Adrenal gland (tissue), 12 donors: Measurements from ENCODE around the gene CDHR3. TPM values are rescaled to one million over a fixed set of nuclear protein-coding genes. Genes with fewer than 3 reads are reported as not detected.

Source experiments
- DNase-seq, 7 donors: peaks; one replicate each; pipeline ENCODE4 v3.0.0-alpha.2; 2019 to 2020
- H3K27ac ChIP-seq, 5 donors: fragments of 200-600 bp; sonication (generic) in 4 of 5; 1 replicate in 3 of 5; 2 replicates in 2 of 5; pipeline versions ENCODE4 v1.5.1 to v1.8.0; 2016 to 2020; ENCODE audit warnings: mild to moderate bottlenecking in 1 of 5
- H3K27me3 ChIP-seq: fragments of 200-600 bp; 2 replicates; pipeline ENCODE4 v1.8.0; 2021
- H3K36me3 ChIP-seq, 2 donors: fragments of 200-600 bp; replicated peaks in 1 of 2; 1 replicate in 1 of 2; 2 replicates in 1 of 2; pipeline versions ENCODE4 v1.5.1 to v1.8.0; 2018 to 2022
- H3K4me1 ChIP-seq, 2 donors: fragments of 200-600 bp; replicated peaks in 1 of 2; 1 replicate in 1 of 2; 2 replicates in 1 of 2; pipeline versions ENCODE4 v1.5.1 to v1.8.0; 2018 to 2021
- H3K4me3 ChIP-seq, 4 donors: fragments of 200-600 bp; sonication (generic) in 3 of 4; one replicate each; pipeline ENCODE4 v1.5.1; 2016 to 2018
- H3K9me3 ChIP-seq, 3 donors: fragments of 200-600 bp; sonication (generic) in 1 of 3; replicated peaks in 1 of 3; 1 replicate in 2 of 3; 2 replicates in 1 of 3; pipeline versions ENCODE4 v1.5.1 to v1.8.0; 2016 to 2021
- POLR2A ChIP-seq, 2 donors: fragments of 450-650 bp; IDR thresholded peaks; one replicate each; pipeline ENCODE4 v1.6.1; 2017; ENCODE audit warnings: antibody characterized with exemption in 2 of 2, mild to moderate bottlenecking in 2 of 2, moderate library complexity in 1 of 2
- WGBS, 4 donors: extraction: QIAGEN DNeasy Blood & Tissue Kit in 2 of 4; methylation state at CpG; one replicate each; pipeline versions ENCODE4 v1.1.5 to v1.1.7; 2013 to 2017; 5-methylcytosine and 5-hydroxymethylcytosine counted together
- intact Hi-C, 2 donors: fragments of 100-400 bp; cut with DNase I; formaldehyde crosslinking; loops; one replicate each; pipeline versions ENCODE4 v1.14.1 to v1.15.0; 2022 to 2023
- polyA plus RNA-seq, 3 donors: library from polyadenylated mRNA; stranded (reverse); fragments of 200-250 nt in 2 of 3; fragments of 350-450 nt in 1 of 3; fragmentation: Illumina TruSeq in 1 of 3; extraction: RNeasy Lipid Tissue Mini Kit (QIAGEN cat#74804) in 1 of 3; gene quantifications; one replicate each; pipeline ENCODE4 v1.2.3, GENCODE V29; 2013 to 2014
- total RNA-seq, 9 donors: library from RNA; depleted of rRNA in 4 of 9; stranded (reverse); fragments of >200 nt in 4 of 9; fragments of 120-200 nt in 1 of 9; fragmentation: NEBNext Ultra II Directional in 1 of 9; extraction: Animal tissue kit (Norgen Biotek cat#: 25700) in 1 of 9; gene quantifications; one replicate each; pipeline versions ENCODE4 v1.1.0 to v1.2.4, GENCODE V29; 2013 to 2023
- TF ChIP-seq, protein P1 (sequence below), 6 experiments: fragments of 450-650 bp in 4 of 6; fragments of 200-600 bp in 2 of 6; sonication (generic) in 1 of 6; IDR thresholded peaks; 1 replicate in 5 of 6; 2 replicates in 1 of 6; pipeline versions ENCODE4 v1.5.1 to v1.8.0; 2016 to 2021; ENCODE audit warnings: antibody characterized with exemption in 6 of 6, mild to moderate bottlenecking in 2 of 6, moderate library complexity in 1 of 6
- donor health status: healthy with polysubstance abuse.
- donor health status: Bipolar disorder and iron deficiency.
- donor health status: DM: yes; HTN: yes; CAD: no.
- donor health status: DM: no; HTN: no; CAD: no.
- donor health status: DM: no; HTN: no; CAD: no.
- donor health status: DM: yes; HTN: yes; CAD: no.

The CDHR3 gene
- total and polyA plus RNA-seq, 12 donors = 0.66 to 5.0 (median 2.3) TPM

DNA sequence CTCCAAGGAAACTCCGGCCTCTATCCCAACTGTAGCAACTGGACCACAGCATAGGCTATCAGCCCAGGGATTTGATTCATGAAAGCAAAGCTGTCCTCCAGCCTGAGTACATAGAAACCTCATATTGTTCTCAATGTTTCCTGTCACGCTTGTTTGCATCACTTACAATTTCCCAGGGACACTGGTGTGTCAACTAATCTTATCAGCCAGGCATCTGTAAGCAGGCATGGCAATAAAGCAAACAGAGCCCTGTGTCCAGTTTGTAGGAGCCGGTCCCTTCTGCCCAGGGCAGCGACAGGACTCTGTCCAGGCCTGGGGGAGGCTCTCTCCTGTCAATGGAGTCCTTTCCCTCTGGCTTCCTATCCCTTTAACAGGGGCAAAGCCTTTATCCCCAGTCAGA lies 23.0 kb upstream of the CDHR3 start:
- 70 to 77% (median 75%) methylated on average over 4 of the region's 4 CpGs for WGBS, 4 donors
- no peak for DNase-seq
- TF ChIP-seq POLR2A (IDR thresholded peaks at IDR 0.05) = no peak
- TF ChIP-seq, protein P1, sequence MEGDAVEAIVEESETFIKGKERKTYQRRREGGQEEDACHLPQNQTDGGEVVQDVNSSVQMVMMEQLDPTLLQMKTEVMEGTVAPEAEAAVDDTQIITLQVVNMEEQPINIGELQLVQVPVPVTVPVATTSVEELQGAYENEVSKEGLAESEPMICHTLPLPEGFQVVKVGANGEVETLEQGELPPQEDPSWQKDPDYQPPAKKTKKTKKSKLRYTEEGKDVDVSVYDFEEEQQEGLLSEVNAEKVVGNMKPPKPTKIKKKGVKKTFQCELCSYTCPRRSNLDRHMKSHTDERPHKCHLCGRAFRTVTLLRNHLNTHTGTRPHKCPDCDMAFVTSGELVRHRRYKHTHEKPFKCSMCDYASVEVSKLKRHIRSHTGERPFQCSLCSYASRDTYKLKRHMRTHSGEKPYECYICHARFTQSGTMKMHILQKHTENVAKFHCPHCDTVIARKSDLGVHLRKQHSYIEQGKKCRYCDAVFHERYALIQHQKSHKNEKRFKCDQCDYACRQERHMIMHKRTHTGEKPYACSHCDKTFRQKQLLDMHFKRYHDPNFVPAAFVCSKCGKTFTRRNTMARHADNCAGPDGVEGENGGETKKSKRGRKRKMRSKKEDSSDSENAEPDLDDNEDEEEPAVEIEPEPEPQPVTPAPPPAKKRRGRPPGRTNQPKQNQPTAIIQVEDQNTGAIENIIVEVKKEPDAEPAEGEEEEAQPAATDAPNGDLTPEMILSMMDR (IDR thresholded peaks at IDR 0.05) = no peak
- H3K27ac ChIP-seq = no peak overlapping the region
- H3K9me3 ChIP-seq = no peaks in the 10 kb centered on the region
- no peaks in the 10 kb centered on the region for H3K4me1 ChIP-seq
- intact Hi-C loops = loop anchor here in 1 of 2 donors (10.0 kb wide), 1 partner anchor 495 kb away; no protein-coding TSS in a partner anchor
- no peaks in the 10 kb centered on the region for H3K36me3 ChIP-seq
- H3K4me3 ChIP-seq = no peak overlapping the region
- no peaks in the 10 kb centered on the region for H3K27me3 ChIP-seq

DNA sequence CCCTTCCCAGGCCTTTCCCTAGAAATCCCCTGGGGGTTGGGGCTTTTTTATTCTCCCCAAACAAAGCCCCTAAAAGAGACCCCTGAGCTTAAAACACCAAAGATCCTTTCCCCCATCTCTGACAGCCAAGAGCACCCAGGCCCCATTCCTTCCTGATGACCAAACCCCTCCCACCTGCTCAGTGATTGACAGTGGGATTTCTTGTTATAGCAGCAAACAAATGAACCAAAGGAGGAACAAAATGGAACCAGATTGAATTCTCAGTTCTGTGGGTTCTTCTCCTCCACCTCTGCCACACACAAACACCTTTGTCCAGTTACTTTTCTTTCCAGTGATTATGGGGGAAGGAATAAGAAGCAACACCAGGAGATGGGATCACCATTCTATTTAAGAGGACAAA lies 21.5 kb upstream of the CDHR3 start:
- intact Hi-C loops = loop anchor here in 1 of 2 donors (10.0 kb wide), 1 partner anchor 493 kb away; no protein-coding TSS in a partner anchor
- Histone ChIP-seq H3K36me3 (no peaks in the 10 kb centered on the region), H3K4me3 (no peak overlapping the region), H3K27me3 (no peaks in the 10 kb centered on the region), H3K4me1 (no peaks in the 10 kb centered on the region), H3K27ac (no peak overlapping the region), H3K9me3 (no peaks in the 10 kb centered on the region)
- DNase-seq = no peak
- TF ChIP-seq POLR2A (IDR thresholded peaks at IDR 0.05) = no peak
- TF ChIP-seq, protein P1 (IDR thresholded peaks at IDR 0.05) = no peak

DNA sequence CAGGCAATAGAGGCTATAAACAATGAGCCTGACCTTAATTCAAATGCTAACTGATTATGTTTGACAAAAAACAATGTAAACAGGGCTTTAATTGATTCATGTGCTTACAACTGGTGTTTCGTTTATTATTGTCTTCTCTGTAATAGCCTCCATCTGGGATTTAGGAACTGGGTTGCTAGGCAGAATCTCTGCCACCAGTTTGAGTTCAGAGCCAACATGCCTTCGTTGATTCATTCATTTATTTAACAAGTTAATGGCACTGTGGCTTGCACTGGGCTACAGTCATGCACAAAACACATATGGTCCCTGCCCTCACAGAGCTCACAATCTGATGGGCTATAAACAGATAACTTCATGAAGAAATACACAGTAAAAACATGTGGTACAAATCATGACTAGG lies 19.6 kb upstream of the CDHR3 start:
- Histone ChIP-seq H3K27ac (no peak overlapping the region), H3K9me3 (no peaks in the 10 kb centered on the region), H3K4me3 (no peak overlapping the region), H3K4me1 (no peaks in the 10 kb centered on the region), H3K36me3 (no peaks in the 10 kb centered on the region), H3K27me3 (no peaks in the 10 kb centered on the region)
- TF ChIP-seq, protein P1 (IDR thresholded peaks at IDR 0.05) = no peak
- TF ChIP-seq POLR2A (IDR thresholded peaks at IDR 0.05) = no peak
- WGBS, 4 donors = 77 to 91% (median 85%) methylated on average over 2 of the region's 2 CpGs
- DNase-seq = no peak
- intact Hi-C loops = loop anchor here in 1 of 2 donors (10.0 kb wide), 1 partner anchor 491 kb away; no protein-coding TSS in a partner anchor

DNA sequence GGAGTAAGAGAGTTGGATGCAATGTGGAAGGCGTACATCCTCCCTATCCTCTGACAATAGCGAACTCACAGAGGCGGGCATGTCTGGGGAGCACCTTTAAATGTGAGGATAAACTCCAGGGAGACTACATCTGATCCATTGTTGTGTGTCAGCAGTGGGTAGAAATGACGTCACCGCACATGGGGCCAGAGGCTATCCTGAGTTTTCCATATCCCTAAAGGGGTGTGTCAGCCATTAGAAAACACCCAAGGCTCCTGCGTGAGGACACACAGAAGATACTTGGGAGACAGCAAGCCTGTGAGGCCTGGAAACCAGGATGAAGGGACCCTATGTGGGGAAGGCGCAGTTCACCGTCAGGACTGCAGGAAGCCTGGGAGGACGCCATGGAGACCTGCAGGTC lies 17.2 kb upstream of the CDHR3 start:
- TF ChIP-seq, protein P1 (IDR thresholded peaks at IDR 0.05) = no peak
- no peak for TF ChIP-seq POLR2A (IDR thresholded peaks at IDR 0.05)
- 86 to 96% (median 92%) methylated on average over 9 of the region's 9 CpGs for WGBS, 4 donors
- Histone ChIP-seq H3K27me3 (no peaks in the 10 kb centered on the region), H3K27ac (no peak overlapping the region), H3K9me3 (no peaks in the 10 kb centered on the region), H3K4me3 (no peak overlapping the region), H3K4me1 (no peaks in the 10 kb centered on the region), H3K36me3 (no peaks in the 10 kb centered on the region)
- intact Hi-C loops = loop anchor here in 1 of 2 donors (10.0 kb wide), 1 partner anchor 489 kb away; no protein-coding TSS in a partner anchor
- no peak for DNase-seq
